Measurements from ENCODE around the gene WWOX.

WWOX gene

GRCh38 chr16:78920621-78921020 lies 821.2 kb downstream of the WWOX start:
- no peak overlapping the region for H3K27ac Mint-ChIP-seq

GRCh38 chr16:78925083-78925767 lies 825.8 kb downstream of the WWOX start:
- H3K27ac Mint-ChIP-seq: no peak overlapping the region
- no peaks in the 10 kb centered on the region for H3K4me1 Mint-ChIP-seq (ENCODE audit: low read depth)
- no peak overlapping the region for H3K4me3 Mint-ChIP-seq
- H3K36me3 Mint-ChIP-seq: peaks cover 15% of the 10 kb centered on the region
- H3K27me3 Mint-ChIP-seq: no peaks in the 10 kb centered on the region
- peaks cover 28% of the 10 kb centered on the region for H3K9me3 Mint-ChIP-seq (ENCODE audit: low read depth)

More at GRCh38 chr16:78920621-78921020, 821.2 kb downstream of the WWOX start:
- Mint-ChIP-seq H3K4me3 (no peak overlapping the region), H3K36me3 (peaks cover 19% of the 10 kb centered on the region), H3K9me3 (ENCODE audit: low read depth) (peaks cover 40% of the 10 kb centered on the region), H3K4me1 (ENCODE audit: low read depth) (peaks cover 4% of the 10 kb centered on the region), H3K27me3 (no peaks in the 10 kb centered on the region)

GRCh38 chr16:78926723-78927210 lies 827.3 kb downstream of the WWOX start:
- no peak overlapping the region for H3K27ac Mint-ChIP-seq
- H3K9me3 Mint-ChIP-seq (ENCODE audit: low read depth): peaks cover 15% of the 10 kb centered on the region
- no peaks in the 10 kb centered on the region for H3K4me1 Mint-ChIP-seq (ENCODE audit: low read depth)
- H3K36me3 Mint-ChIP-seq: peaks cover 12% of the 10 kb centered on the region
- H3K4me3 Mint-ChIP-seq: no peak overlapping the region
- no peaks in the 10 kb centered on the region for H3K27me3 Mint-ChIP-seq

- peaks cover 11% of the 10 kb centered on the region for H3K9me3 Mint-ChIP-seq (ENCODE audit: low read depth)
- no peak overlapping the region for H3K4me3 Mint-ChIP-seq
- H3K36me3 Mint-ChIP-seq: peaks cover 8% of the 10 kb centered on the region
These were observed 828.3 kb downstream of the WWOX start for GRCh38 chr16:78927766-78928165.

GRCh38 chr16:78929841-78930240 lies 830.4 kb downstream of the WWOX start:
- Mint-ChIP-seq H3K36me3 (peaks cover 6% of the 10 kb centered on the region), H3K27me3 (no peaks in the 10 kb centered on the region), H3K9me3 (ENCODE audit: low read depth) (peaks cover 4% of the 10 kb centered on the region), H3K4me3 (no peak overlapping the region), H3K4me1 (ENCODE audit: low read depth) (no peaks in the 10 kb centered on the region), H3K27ac (no peak overlapping the region)

More at GRCh38 chr16:78927766-78928165, 828.3 kb downstream of the WWOX start:
- Mint-ChIP-seq H3K27me3 (no peaks in the 10 kb centered on the region), H3K4me1 (ENCODE audit: low read depth) (no peaks in the 10 kb centered on the region), H3K27ac (no peak overlapping the region)

- H3K4me3 Mint-ChIP-seq: no peak overlapping the region
- peaks cover 4% of the 10 kb centered on the region for H3K9me3 Mint-ChIP-seq (ENCODE audit: low read depth)
- peaks cover 6% of the 10 kb centered on the region for H3K36me3 Mint-ChIP-seq
- H3K4me1 Mint-ChIP-seq (ENCODE audit: low read depth): no peaks in the 10 kb centered on the region
- H3K27me3 Mint-ChIP-seq: no peaks in the 10 kb centered on the region
- H3K27ac Mint-ChIP-seq: no peak overlapping the region
These were observed 831.1 kb downstream of the WWOX start for GRCh38 chr16:78930561-78930960.

- no peaks in the 10 kb centered on the region for H3K27me3 Mint-ChIP-seq
- H3K9me3 Mint-ChIP-seq (ENCODE audit: low read depth): peaks cover 4% of the 10 kb centered on the region
- H3K36me3 Mint-ChIP-seq: peaks cover 6% of the 10 kb centered on the region
- no peaks in the 10 kb centered on the region for H3K4me1 Mint-ChIP-seq (ENCODE audit: low read depth)
- H3K4me3 Mint-ChIP-seq: no peak overlapping the region
- H3K27ac Mint-ChIP-seq: no peak overlapping the region
These were observed 831.8 kb downstream of the WWOX start for GRCh38 chr16:78931267-78931666.

- no peak overlapping the region for H3K4me3 Mint-ChIP-seq
- H3K27ac Mint-ChIP-seq: no peak overlapping the region
- H3K9me3 Mint-ChIP-seq (ENCODE audit: low read depth): peaks cover 4% of the 10 kb centered on the region
- H3K36me3 Mint-ChIP-seq: peaks cover 6% of the 10 kb centered on the region
- H3K27me3 Mint-ChIP-seq: no peaks in the 10 kb centered on the region
- no peaks in the 10 kb centered on the region for H3K4me1 Mint-ChIP-seq (ENCODE audit: low read depth)
These were observed 832.2 kb downstream of the WWOX start for GRCh38 chr16:78931678-78932077.

GRCh38 chr16:78932355-78932943 lies 833.0 kb downstream of the WWOX start:
- H3K27me3 Mint-ChIP-seq: no peaks in the 10 kb centered on the region
- no peaks in the 10 kb centered on the region for H3K4me1 Mint-ChIP-seq (ENCODE audit: low read depth)
- H3K9me3 Mint-ChIP-seq (ENCODE audit: low read depth): peaks cover 1% of the 10 kb centered on the region
- H3K4me3 Mint-ChIP-seq: no peak overlapping the region
- H3K27ac Mint-ChIP-seq: no peak overlapping the region
- H3K36me3 Mint-ChIP-seq: peaks cover 4% of the 10 kb centered on the region

GRCh38 chr16:78936060-78936459 lies 836.6 kb downstream of the WWOX start:
- Mint-ChIP-seq H3K36me3 (peaks cover 4% of the 10 kb centered on the region), H3K4me3 (no peak overlapping the region), H3K27me3 (no peaks in the 10 kb centered on the region), H3K27ac (no peak overlapping the region), H3K9me3 (ENCODE audit: low read depth) (no peaks in the 10 kb centered on the region), H3K4me1 (ENCODE audit: low read depth) (no peaks in the 10 kb centered on the region)

- H3K36me3 Mint-ChIP-seq: peaks cover 5% of the 10 kb centered on the region
- H3K27me3 Mint-ChIP-seq: no peaks in the 10 kb centered on the region
- no peaks in the 10 kb centered on the region for H3K4me1 Mint-ChIP-seq (ENCODE audit: low read depth)
- no peak overlapping the region for H3K4me3 Mint-ChIP-seq
- no peak overlapping the region for H3K27ac Mint-ChIP-seq
- H3K9me3 Mint-ChIP-seq (ENCODE audit: low read depth): no peaks in the 10 kb centered on the region
These were observed 840.1 kb downstream of the WWOX start for GRCh38 chr16:78939597-78939996.

- Mint-ChIP-seq H3K36me3 (peaks cover 8% of the 10 kb centered on the region), H3K27me3 (no peaks in the 10 kb centered on the region), H3K4me1 (ENCODE audit: low read depth) (no peaks in the 10 kb centered on the region)
These were observed 843.3 kb downstream of the WWOX start for GRCh38 chr16:78942625-78943245.

GRCh38 chr16:78945336-78945735 lies 845.9 kb downstream of the WWOX start:
- Mint-ChIP-seq H3K9me3 (ENCODE audit: low read depth) (peaks cover 3% of the 10 kb centered on the region), H3K4me1 (ENCODE audit: low read depth) (no peaks in the 10 kb centered on the region), H3K36me3 (peaks cover 6% of the 10 kb centered on the region), H3K27ac (no peak overlapping the region), H3K27me3 (no peaks in the 10 kb centered on the region), H3K4me3 (no peak overlapping the region)

More at GRCh38 chr16:78942625-78943245, 843.3 kb downstream of the WWOX start:
- Mint-ChIP-seq H3K9me3 (ENCODE audit: low read depth) (peaks cover 3% of the 10 kb centered on the region), H3K4me3 (no peak overlapping the region), H3K27ac (no peak overlapping the region)

- Mint-ChIP-seq H3K36me3 (peaks cover 6% of the 10 kb centered on the region), H3K4me3 (no peak overlapping the region), H3K9me3 (ENCODE audit: low read depth) (peaks cover 3% of the 10 kb centered on the region), H3K4me1 (ENCODE audit: low read depth) (no peaks in the 10 kb centered on the region), H3K27me3 (no peaks in the 10 kb centered on the region), H3K27ac (no peak overlapping the region)
These were observed 847.1 kb downstream of the WWOX start for GRCh38 chr16:78946556-78946955.

GRCh38 chr16:78950768-78951167 lies 851.3 kb downstream of the WWOX start:
- Mint-ChIP-seq H3K36me3 (peaks cover 6% of the 10 kb centered on the region), H3K9me3 (ENCODE audit: low read depth) (peaks cover 3% of the 10 kb centered on the region)

More at GRCh38 chr16:78950768-78951167, 851.3 kb downstream of the WWOX start:
- Mint-ChIP-seq H3K27me3 (no peaks in the 10 kb centered on the region), H3K27ac (no peak overlapping the region), H3K4me1 (ENCODE audit: low read depth) (no peaks in the 10 kb centered on the region), H3K4me3 (no peak overlapping the region)

Data from activated naive CD8-positive, alpha-beta T cell (primary cell).